Suprapubic skin (tissue), 4 donors: Measurements from ENCODE around the gene NUP188. TPM values are rescaled to one million over a fixed set of nuclear protein-coding genes. Genes with fewer than 3 reads are reported as not detected.

Experiments used
- DNase-seq, 2 donors: peaks; one replicate each; pipeline ENCODE4 v3.0.0-alpha.2; 2019; ENCODE audit warnings: low spot score in 2 of 2
- H3K27ac ChIP-seq: fragments of 200-600 bp; sonication (generic); one replicate; pipeline ENCODE4 v1.5.1; 2019
- H3K27me3 ChIP-seq: fragments of 200-600 bp; sonication (generic); one replicate; pipeline ENCODE4 v1.5.1; 2019
- H3K36me3 ChIP-seq: fragments of 200-600 bp; sonication (generic); one replicate; pipeline ENCODE4 v1.5.1; 2019
- H3K4me1 ChIP-seq: fragments of 200-600 bp; sonication (generic); one replicate; pipeline ENCODE4 v1.5.1; 2019
- H3K4me3 ChIP-seq: fragments of 200-600 bp; sonication (generic); one replicate; pipeline ENCODE4 v1.5.1; 2019; ENCODE audit warnings: mild to moderate bottlenecking
- H3K9me3 ChIP-seq: fragments of 200-600 bp; sonication (generic); one replicate; pipeline ENCODE4 v1.5.1; 2019
- CTCF ChIP-seq, 2 donors: fragments of 200-600 bp in 1 of 2; fragments of 450-650 bp in 1 of 2; sonication (generic) in 1 of 2; IDR thresholded peaks; one replicate each; pipeline ENCODE4 v1.5.1; 2016 to 2019; ENCODE audit warnings: antibody characterized with exemption in 2 of 2, mild to moderate bottlenecking in 1 of 2, moderate library complexity in 1 of 2
- EP300 ChIP-seq: sonication (generic); formaldehyde crosslinking; IDR thresholded peaks from one replicate; pipeline ENCODE4 v1.6.1; 2017; ENCODE audit warnings: antibody characterized with exemption
- POLR2A ChIP-seq, 2 donors: fragments of 450-650 bp; IDR thresholded peaks; one replicate each; pipeline ENCODE4 v1.6.1; 2017; ENCODE audit warnings: antibody characterized with exemption in 2 of 2, mild to moderate bottlenecking in 2 of 2, moderate library complexity in 2 of 2
- POLR2AphosphoS5 ChIP-seq, 3 donors: sonication (generic); formaldehyde crosslinking; IDR thresholded peaks; one replicate each; pipeline ENCODE4 v1.6.1; 2017; ENCODE audit warnings: antibody characterized with exemption in 3 of 3
- WGBS: methylation state at CpG from one replicate; pipeline ENCODE4 v1.1.5; 2018; 5-methylcytosine and 5-hydroxymethylcytosine counted together
- total RNA-seq, 4 donors: library from RNA; depleted of rRNA; stranded (reverse); fragments of >200 nt; gene quantifications; one replicate each; pipeline ENCODE4 v1.1.0, GENCODE V29; 2016

Gene NUP188
- total RNA-seq, 4 donors from 2014 or later: 53.6 to 104 (median 60.6) TPM

- WGBS: 92% methylated on average over 6 of the region's 6 CpGs
- no peaks in the 10 kb centered on the region for H3K9me3 ChIP-seq
- no peaks in the 10 kb centered on the region for H3K27me3 ChIP-seq
- no peak overlapping the region for H3K4me3 ChIP-seq
- no peak for TF ChIP-seq CTCF (IDR thresholded peaks at IDR 0.05)
- no peak for TF ChIP-seq POLR2AphosphoS5 (IDR thresholded peaks at IDR 0.05)
- peaks cover 44% of the 10 kb centered on the region for H3K36me3 ChIP-seq
- H3K27ac ChIP-seq: peak overlapping the region; percentile 79
- DNase-seq: no peak
- H3K4me1 ChIP-seq: peaks cover 65% of the 10 kb centered on the region
These were observed 36.6 kb upstream of the NUP188 start for GRCh38 chr9:128910906-128911305.

- no peak overlapping the region for H3K4me3 ChIP-seq
These were observed 35.9 kb upstream of the NUP188 start for GRCh38 chr9:128911529-128912035.

GRCh38 chr9:128912270-128912853 is 35.1 kb upstream of the NUP188 start:
- peaks cover 79% of the 10 kb centered on the region for H3K4me1 ChIP-seq
- peak overlapping the region; percentile 79 for H3K27ac ChIP-seq
- TF ChIP-seq POLR2A (IDR thresholded peaks at IDR 0.05) (no peak), POLR2AphosphoS5 (IDR thresholded peaks at IDR 0.05) (no peak), CTCF (IDR thresholded peaks at IDR 0.05) (no peak), EP300 (no peak)
- H3K9me3 ChIP-seq: no peaks in the 10 kb centered on the region
- H3K36me3 ChIP-seq: peaks cover 46% of the 10 kb centered on the region
- no peak for DNase-seq
- H3K4me3 ChIP-seq: no peak overlapping the region
- H3K27me3 ChIP-seq: no peaks in the 10 kb centered on the region
- WGBS: 64% methylated on average over 15 of the region's 15 CpGs

More at GRCh38 chr9:128911529-128912035, 35.9 kb upstream of the NUP188 start:
- WGBS: 17% methylated on average over 5 of the region's 8 CpGs
- TF ChIP-seq POLR2AphosphoS5 (IDR thresholded peaks at IDR 0.05) (no peak), POLR2A (IDR thresholded peaks at IDR 0.05) (no peak), CTCF (IDR thresholded peaks at IDR 0.05) (no peak), EP300 (no peak)
- no peaks in the 10 kb centered on the region for H3K27me3 ChIP-seq
- no peak for DNase-seq
- H3K4me1 ChIP-seq: peaks cover 71% of the 10 kb centered on the region
- H3K27ac ChIP-seq: peak overlapping the region; percentile 79
- H3K36me3 ChIP-seq: peaks cover 51% of the 10 kb centered on the region
- H3K9me3 ChIP-seq: no peaks in the 10 kb centered on the region

- Histone ChIP-seq H3K27me3 (no peaks in the 10 kb centered on the region), H3K4me1 (peaks cover 85% of the 10 kb centered on the region), H3K4me3 (no peak overlapping the region), H3K9me3 (no peaks in the 10 kb centered on the region), H3K36me3 (peaks cover 43% of the 10 kb centered on the region), H3K27ac (peak overlapping the region; percentile 79)
- TF ChIP-seq EP300 (no peak), CTCF (IDR thresholded peaks at IDR 0.05) (no peak), POLR2AphosphoS5 (IDR thresholded peaks at IDR 0.05) (no peak), POLR2A (IDR thresholded peaks at IDR 0.05) (no peak)
- 57% methylated on average over 15 of the region's 15 CpGs for WGBS
- DNase-seq: no peak
These were observed 34.2 kb upstream of the NUP188 start for GRCh38 chr9:128913048-128913900.
